SK-N-SH (cell line): Measurements from ENCODE around the gene TECPR2. TPM values are rescaled to one million over a fixed set of nuclear protein-coding genes. Genes with fewer than 3 reads are reported as not detected.

ENCODE experiments used
- CTCF ChIA-PET: fragments of 300-600, 350-600 bp; formaldehyde crosslinking; extraction: SDS; loops from one replicate; lab custom pipeline; 2021; lab: Yijun Ruan, JAX
- POLR2A ChIA-PET: fragments of 350-600 bp; sonication (Branson Sonifier 250); formaldehyde crosslinking; extraction: SDS; loops from one replicate; lab custom pipeline; 2020; ENCODE audit warnings: antibody characterized with exemption, inconsistent platforms; lab: Yijun Ruan, JAX
- DNase-seq: peaks from one replicate; pipeline ENCODE4 v3.0.0; 2012
- H2AFZ ChIP-seq: fragments of 200-600 bp; sonication (generic); 2 replicates; pipeline ENCODE4 v1.8.1; 2016; ENCODE audit warnings: antibody characterized with exemption, mild to moderate bottlenecking, low read depth
- H3F3A ChIP-seq: fragments of 200-600 bp; sonication (generic); replicated peaks from 2 replicates; pipeline ENCODE3; 2016; ENCODE audit warnings: antibody characterized with exemption, mild to moderate bottlenecking; ENCODE audit not compliant: insufficient read depth
- H3K27ac ChIP-seq, 2 experiments: fragments of 200-500 bp in 1 of 2; fragments of 200-600 bp in 1 of 2; sonication (Bioruptor generic) in 1 of 2; sonication (generic), shearing (Covaris generic) in 1 of 2; 2 replicates each; pipeline versions ENCODE4 v1.5.1 to v1.6.1; 2014 to 2016; ENCODE audit warnings: low read depth in 2 of 2, inconsistent platforms in 1 of 2, low read length in 1 of 2, mild to moderate bottlenecking in 1 of 2, mixed read lengths in 1 of 2
- H3K27me3 ChIP-seq: fragments of 200-600 bp; sonication (generic), shearing (Covaris generic); 2 replicates; pipeline ENCODE4 v1.6.1; 2016; ENCODE audit warnings: mixed run types; ENCODE audit not compliant: insufficient read depth
- H3K36me3 ChIP-seq, 2 experiments: fragments of 200-500 bp in 1 of 2; fragments of 200-600 bp in 1 of 2; sonication (Bioruptor generic) in 1 of 2; sonication (generic) in 1 of 2; replicated peaks in 1 of 2; 2 replicates each; pipeline versions ENCODE3 to v1.5.1; 2014 to 2016; ENCODE audit warnings: low read length in 1 of 2, mild to moderate bottlenecking in 1 of 2; ENCODE audit not compliant: insufficient read depth in 2 of 2, control insufficient read depth in 1 of 2
- H3K4me1 ChIP-seq, 2 experiments: fragments of 200-500 bp in 1 of 2; fragments of 200-600 bp in 1 of 2; sonication (Bioruptor generic) in 1 of 2; sonication (generic), shearing (Covaris generic) in 1 of 2; 2 replicates each; pipeline versions ENCODE4 v1.5.1 to v1.6.1; 2014 to 2016; ENCODE audit warnings: low read depth in 1 of 2, low read length in 1 of 2, mixed run types in 1 of 2; ENCODE audit not compliant: insufficient read depth in 2 of 2, control insufficient read depth in 1 of 2
- H3K4me2 ChIP-seq: fragments of 200-600 bp; sonication (generic), shearing (Covaris generic); 2 replicates; pipeline ENCODE4 v1.6.1; 2017; ENCODE audit warnings: mixed run types
- H3K4me3 ChIP-seq, 2 experiments: fragments of 200-500 bp in 1 of 2; fragments of 200-600 bp in 1 of 2; sonication (Bioruptor generic) in 1 of 2; sonication (generic), shearing (Covaris generic) in 1 of 2; 2 replicates each; pipeline versions ENCODE4 v1.5.1 to v1.8.1; 2014 to 2016; ENCODE audit warnings: low read depth in 2 of 2, inconsistent platforms in 1 of 2, low read length in 1 of 2, mild to moderate bottlenecking in 1 of 2, mixed read lengths in 1 of 2, moderate library complexity in 1 of 2
- H3K79me2 ChIP-seq: fragments of 200-600 bp; sonication (generic); 2 replicates; pipeline ENCODE4 v1.8.1; 2017; ENCODE audit warnings: mild to moderate bottlenecking; ENCODE audit not compliant: insufficient read depth
- H3K9ac ChIP-seq: fragments of 200-600 bp; sonication (generic); 2 replicates; pipeline ENCODE4 v1.6.1; 2017; ENCODE audit warnings: mixed run types
- H3K9me2 ChIP-seq: fragments of 200-600 bp; sonication (generic); 2 replicates; pipeline ENCODE4 v1.6.1; 2017; ENCODE audit warnings: mixed run types
- H3K9me3 ChIP-seq: fragments of 200-600 bp; sonication (generic); 2 replicates; pipeline ENCODE4 v1.6.1; 2017; ENCODE audit warnings: mixed run types, mild to moderate bottlenecking, moderate library complexity
- H4K20me1 ChIP-seq: fragments of 200-600 bp; sonication (generic); 2 replicates; pipeline ENCODE4 v1.6.1; 2017; ENCODE audit warnings: mild to moderate bottlenecking, mixed run types; ENCODE audit not compliant: insufficient read depth
- FOXJ3 ChIP-seq: sonication (generic); formaldehyde crosslinking; IDR thresholded peaks from 2 replicates; pipeline ENCODE4 v1.5.1; 2020; ENCODE audit warnings: mild to moderate bottlenecking, missing genetic modification reagents
- GABPA ChIP-seq: IDR thresholded peaks from 2 replicates; pipeline ENCODE4 v1.4.0; 2012; ENCODE audit warnings: low read depth, mild to moderate bottlenecking
- GATA2 ChIP-seq: sonication (generic); formaldehyde crosslinking; IDR thresholded peaks from 2 replicates; pipeline ENCODE4 v1.5.0; 2020; ENCODE audit warnings: mild to moderate bottlenecking, missing genetic modification reagents
- NRF1 ChIP-seq: IDR thresholded peaks from 2 replicates; pipeline ENCODE4 v1.6.1; 2012; ENCODE audit warnings: low read depth, mild to moderate bottlenecking, low read length
- RCOR1 ChIP-seq: fragments of 150-350 bp; IDR thresholded peaks from 2 replicates; pipeline ENCODE4 v1.6.1; 2017; ENCODE audit warnings: antibody characterized with exemption, low read length
- SIN3A ChIP-seq: IDR thresholded peaks from 2 replicates; pipeline ENCODE4 v1.6.1; 2012; ENCODE audit warnings: low read depth, mild to moderate bottlenecking, low read length, moderate library complexity, borderline replicate concordance
- TEAD4 ChIP-seq: IDR thresholded peaks from 2 replicates; pipeline ENCODE4 v1.4.0; 2012; ENCODE audit warnings: mild to moderate bottlenecking, borderline replicate concordance; ENCODE audit not compliant: insufficient read depth
- USF2 ChIP-seq: fragments of 150-350 bp; IDR thresholded peaks from 2 replicates; pipeline ENCODE4 v1.6.1; 2017; ENCODE audit warnings: antibody characterized with exemption, low read length, low read depth, borderline replicate concordance
- WGBS: methylation state at CpG from one replicate; pipeline ENCODE4 v1.1.6; 2017; ENCODE audit warnings: low lambda C conversion rate; 5-methylcytosine and 5-hydroxymethylcytosine counted together
- polyA plus RNA-seq, 3 experiments: library from polyadenylated mRNA; depleted of rRNA; stranded (reverse); fragments of >200 nt; gene quantifications; 2 replicates each; pipeline ENCODE4 v1.2.3, GENCODE V29; 2012
- TF ChIP-seq, protein P1 (sequence below): IDR thresholded peaks from 2 replicates; pipeline ENCODE4 v1.6.1; 2012; ENCODE audit warnings: mild to moderate bottlenecking, low read depth, low read length, moderate library complexity
- TF ChIP-seq, protein P2 (sequence below): fragments of 200-600 bp; sonication (generic); IDR thresholded peaks from 2 replicates; pipeline ENCODE4 v1.6.1; 2017; ENCODE audit warnings: antibody characterized with exemption, mild to moderate bottlenecking, moderate library complexity

Gene TECPR2
- polyA plus RNA-seq, 1 of the 3 experiments (the other 2 are of a cell fraction): 6.9 TPM

DNA sequence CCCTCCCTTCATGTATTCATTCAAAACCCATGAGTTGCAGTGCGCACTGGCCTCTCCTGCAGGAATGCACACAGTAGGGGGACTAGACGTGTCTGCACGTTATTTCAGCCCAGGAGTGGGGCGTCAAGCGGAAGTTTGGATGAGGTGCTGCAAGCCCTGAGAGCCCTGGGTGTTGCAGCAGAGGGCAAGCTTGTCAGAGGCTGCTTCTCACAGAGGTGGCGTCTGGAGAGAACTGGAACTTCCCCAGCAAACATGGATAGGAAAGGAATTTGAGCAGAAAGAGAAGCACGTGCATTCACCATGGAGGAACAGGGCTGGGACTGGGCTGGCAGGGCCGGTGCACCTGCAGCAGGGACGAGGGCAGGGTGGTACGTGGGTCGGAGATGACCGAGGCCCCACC lies 64.9 kb downstream of the TECPR2 start:
- no peaks in the 10 kb centered on the region for H3F3A ChIP-seq
- H3K4me1 ChIP-seq: no peaks in the 10 kb centered on the region
- H3K79me2 ChIP-seq: no peaks in the 10 kb centered on the region
- no peak for TF ChIP-seq SIN3A
- TF ChIP-seq NRF1: no peak
- no peak for TF ChIP-seq GATA2
- TF ChIP-seq, protein P1, sequence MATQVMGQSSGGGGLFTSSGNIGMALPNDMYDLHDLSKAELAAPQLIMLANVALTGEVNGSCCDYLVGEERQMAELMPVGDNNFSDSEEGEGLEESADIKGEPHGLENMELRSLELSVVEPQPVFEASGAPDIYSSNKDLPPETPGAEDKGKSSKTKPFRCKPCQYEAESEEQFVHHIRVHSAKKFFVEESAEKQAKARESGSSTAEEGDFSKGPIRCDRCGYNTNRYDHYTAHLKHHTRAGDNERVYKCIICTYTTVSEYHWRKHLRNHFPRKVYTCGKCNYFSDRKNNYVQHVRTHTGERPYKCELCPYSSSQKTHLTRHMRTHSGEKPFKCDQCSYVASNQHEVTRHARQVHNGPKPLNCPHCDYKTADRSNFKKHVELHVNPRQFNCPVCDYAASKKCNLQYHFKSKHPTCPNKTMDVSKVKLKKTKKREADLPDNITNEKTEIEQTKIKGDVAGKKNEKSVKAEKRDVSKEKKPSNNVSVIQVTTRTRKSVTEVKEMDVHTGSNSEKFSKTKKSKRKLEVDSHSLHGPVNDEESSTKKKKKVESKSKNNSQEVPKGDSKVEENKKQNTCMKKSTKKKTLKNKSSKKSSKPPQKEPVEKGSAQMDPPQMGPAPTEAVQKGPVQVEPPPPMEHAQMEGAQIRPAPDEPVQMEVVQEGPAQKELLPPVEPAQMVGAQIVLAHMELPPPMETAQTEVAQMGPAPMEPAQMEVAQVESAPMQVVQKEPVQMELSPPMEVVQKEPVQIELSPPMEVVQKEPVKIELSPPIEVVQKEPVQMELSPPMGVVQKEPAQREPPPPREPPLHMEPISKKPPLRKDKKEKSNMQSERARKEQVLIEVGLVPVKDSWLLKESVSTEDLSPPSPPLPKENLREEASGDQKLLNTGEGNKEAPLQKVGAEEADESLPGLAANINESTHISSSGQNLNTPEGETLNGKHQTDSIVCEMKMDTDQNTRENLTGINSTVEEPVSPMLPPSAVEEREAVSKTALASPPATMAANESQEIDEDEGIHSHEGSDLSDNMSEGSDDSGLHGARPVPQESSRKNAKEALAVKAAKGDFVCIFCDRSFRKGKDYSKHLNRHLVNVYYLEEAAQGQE: no peak
- ChIA-PET POLR2A (no interaction called here), CTCF (interaction anchor here (1.2 to 1.9 kb wide), 2 partner anchors 11 to 89 kb away, joined by 4 to 5 read pairs; no protein-coding TSS in a partner anchor)
- no peaks in the 10 kb centered on the region for H3K27me3 ChIP-seq
- no peak overlapping the region for H3K9ac ChIP-seq
- H2AFZ ChIP-seq: no peak overlapping the region
- H3K4me2 ChIP-seq: no peak overlapping the region
- no peak overlapping the region for H3K27ac ChIP-seq
- WGBS: 94% methylated on average over 11 of the region's 12 CpGs
- no peaks in the 10 kb centered on the region for H4K20me1 ChIP-seq
- no peak overlapping the region for H3K4me3 ChIP-seq
- DNase-seq: no peak
- no peaks in the 10 kb centered on the region for H3K9me3 ChIP-seq
- peaks cover 9 to 12% of the 10 kb centered on the region in 2 experiments for H3K36me3 ChIP-seq
- H3K9me2 ChIP-seq: no peaks in the 10 kb centered on the region

DNA sequence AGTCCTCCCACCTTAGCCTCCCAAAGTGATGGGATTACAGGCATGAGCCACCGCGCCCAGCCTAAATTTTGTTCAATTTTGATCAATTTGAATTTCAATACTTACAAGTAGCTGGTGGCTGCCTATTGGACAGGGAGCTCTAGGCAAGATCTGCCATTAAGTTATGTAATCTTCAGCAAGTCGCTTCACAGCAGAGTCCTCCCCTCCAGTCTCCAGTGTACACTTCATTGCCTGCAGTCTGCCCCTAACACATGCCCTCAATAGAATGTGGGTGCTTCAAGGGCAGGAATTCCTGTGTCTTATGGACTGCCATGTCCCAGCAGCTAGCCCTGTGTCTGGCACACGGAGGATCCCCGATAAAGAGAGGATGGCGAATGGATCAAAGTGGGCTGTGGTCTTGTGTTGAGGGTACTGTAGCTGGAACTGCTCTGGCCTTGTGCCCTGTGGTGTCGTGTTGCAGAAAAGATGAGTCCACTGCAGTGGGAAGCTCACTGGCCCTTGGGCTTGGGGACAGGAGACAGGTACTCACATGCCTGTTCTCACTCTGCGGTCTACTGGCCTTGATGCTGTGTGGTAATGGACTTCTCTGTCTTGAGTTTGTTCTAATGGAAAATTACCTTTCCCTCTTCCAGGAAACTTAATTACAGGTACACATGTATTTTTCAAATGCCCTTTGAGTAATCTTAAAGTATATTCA lies 67.6 kb downstream of the TECPR2 start:
- ChIA-PET POLR2A (no interaction called here), CTCF (interaction anchor here (1.6 to 3.0 kb wide), 2 partner anchors 7 to 86 kb away, joined by 6 to 15 read pairs; no protein-coding TSS in a partner anchor)
- Histone ChIP-seq H3K4me1 (no peaks in the 10 kb centered on the region), H3K9ac (no peak overlapping the region), H3K36me3 (peaks cover 3 to 19% of the 10 kb centered on the region in 2 experiments), H3F3A (no peaks in the 10 kb centered on the region), H2AFZ (no peak overlapping the region), H3K9me2 (no peaks in the 10 kb centered on the region), H3K79me2 (no peaks in the 10 kb centered on the region), H3K27ac (no peak overlapping the region), H3K9me3 (no peaks in the 10 kb centered on the region), H3K4me3 (no peak overlapping the region)
- whole genome bisulfite sequencing: 93% methylated on average over 6 of the region's 8 CpGs
- no peak for TF ChIP-seq USF2
- TF ChIP-seq FOXJ3 (CRISPR knock-in tag): no peak
- TF ChIP-seq GABPA: no peak
- TF ChIP-seq GATA2: no peak
- TF ChIP-seq RCOR1: no peak
- TF ChIP-seq, protein P1: no peak
- TF ChIP-seq TEAD4: no peak
- TF ChIP-seq, protein P2, sequence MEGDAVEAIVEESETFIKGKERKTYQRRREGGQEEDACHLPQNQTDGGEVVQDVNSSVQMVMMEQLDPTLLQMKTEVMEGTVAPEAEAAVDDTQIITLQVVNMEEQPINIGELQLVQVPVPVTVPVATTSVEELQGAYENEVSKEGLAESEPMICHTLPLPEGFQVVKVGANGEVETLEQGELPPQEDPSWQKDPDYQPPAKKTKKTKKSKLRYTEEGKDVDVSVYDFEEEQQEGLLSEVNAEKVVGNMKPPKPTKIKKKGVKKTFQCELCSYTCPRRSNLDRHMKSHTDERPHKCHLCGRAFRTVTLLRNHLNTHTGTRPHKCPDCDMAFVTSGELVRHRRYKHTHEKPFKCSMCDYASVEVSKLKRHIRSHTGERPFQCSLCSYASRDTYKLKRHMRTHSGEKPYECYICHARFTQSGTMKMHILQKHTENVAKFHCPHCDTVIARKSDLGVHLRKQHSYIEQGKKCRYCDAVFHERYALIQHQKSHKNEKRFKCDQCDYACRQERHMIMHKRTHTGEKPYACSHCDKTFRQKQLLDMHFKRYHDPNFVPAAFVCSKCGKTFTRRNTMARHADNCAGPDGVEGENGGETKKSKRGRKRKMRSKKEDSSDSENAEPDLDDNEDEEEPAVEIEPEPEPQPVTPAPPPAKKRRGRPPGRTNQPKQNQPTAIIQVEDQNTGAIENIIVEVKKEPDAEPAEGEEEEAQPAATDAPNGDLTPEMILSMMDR: no peak
- TF ChIP-seq, all 33 proteins: peak for 0
- Histone ChIP-seq H4K20me1 (no peaks in the 10 kb centered on the region), H3K27me3 (no peaks in the 10 kb centered on the region), H3K4me2 (no peak overlapping the region)
- no peak for DNase-seq
